A375 (cell line): ENCODE results near the gene MKX. TPM values are rescaled to one million over a fixed set of nuclear protein-coding genes. Genes with fewer than 3 reads are reported as not detected.

ENCODE experiments used
- small RNA-seq: library from RNA; depleted of rRNA; stranded (forward); fragments of <200 nt; gene quantifications from one replicate; pipeline ENCODE3, GENCODE V24; 2014
- total RNA-seq: library from RNA; depleted of rRNA; stranded (reverse); fragments of >200 nt; shearing (Covaris generic); gene quantifications from 2 replicates; pipeline ENCODE4 v1.2.3, GENCODE V29; 2014; rRNA removed

The MKX gene
- total RNA-seq, result 0.05 and 0.11 TPM in 2 replicates

GRCh38 chr10:27745732-27746396 is at the start of gene MKX:
TSS of gene MKX (minus strand) at chr10:27745819. CDS start at chr10:27743415, 2,404 bp downstream.

Small RNAs within 50 kb of the gene (small RNA-seq; reads per million reads assigned to genes)
- gene RN7SKP132, result not detected

Other genes with a start within 250 kb of the MKX start
- gene RAB18, start 241.5 kb downstream of the MKX start, total RNA-seq, result 10.6 and 22.9 TPM in 2 replicates